ENCODE results near the gene TREH.

The TREH gene

DNA sequence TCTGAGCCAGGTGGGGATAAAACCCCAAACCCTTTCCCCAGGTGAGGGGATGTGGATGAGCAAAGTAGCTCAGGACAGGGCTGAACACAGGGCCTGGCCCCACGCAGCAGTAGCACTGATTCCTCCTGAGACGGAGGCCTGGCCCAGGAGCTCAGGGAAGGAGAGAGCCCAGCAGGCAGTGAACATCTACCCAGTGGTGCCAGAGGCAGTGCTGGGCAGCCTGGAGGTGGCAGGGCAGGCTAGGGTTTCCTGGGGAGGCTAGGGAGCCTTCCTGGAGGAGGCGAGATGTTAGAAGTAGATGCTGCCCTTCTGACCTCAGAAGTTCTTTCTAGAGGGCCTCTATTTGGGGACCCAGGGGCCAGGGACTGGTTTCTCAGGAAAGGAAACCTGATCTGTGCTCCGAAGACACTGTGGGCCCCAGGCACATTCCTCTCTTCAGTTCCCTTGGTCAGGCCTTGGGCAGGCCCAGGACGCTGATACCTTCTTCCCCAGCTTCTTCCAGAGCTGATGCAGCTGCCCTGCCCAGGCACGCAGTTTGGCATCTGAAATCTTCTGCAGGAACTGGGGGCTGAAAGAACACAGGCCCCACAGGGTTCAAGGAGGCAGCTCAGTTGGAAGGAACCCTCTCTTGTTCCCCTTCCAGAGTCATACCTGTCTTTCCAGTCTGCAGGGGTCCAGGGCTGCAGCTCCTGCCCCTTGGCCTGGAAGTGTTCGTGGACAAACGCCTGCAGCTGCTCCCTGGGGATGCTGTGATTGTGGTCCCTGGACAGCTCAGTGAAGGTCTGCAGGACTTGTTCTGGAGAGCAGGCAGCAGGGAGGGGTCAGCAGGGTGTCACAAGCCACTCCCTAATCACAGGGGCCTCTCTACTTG is 16.8 kb downstream of the TREH start:
- no peak for DNase-seq

DNA sequence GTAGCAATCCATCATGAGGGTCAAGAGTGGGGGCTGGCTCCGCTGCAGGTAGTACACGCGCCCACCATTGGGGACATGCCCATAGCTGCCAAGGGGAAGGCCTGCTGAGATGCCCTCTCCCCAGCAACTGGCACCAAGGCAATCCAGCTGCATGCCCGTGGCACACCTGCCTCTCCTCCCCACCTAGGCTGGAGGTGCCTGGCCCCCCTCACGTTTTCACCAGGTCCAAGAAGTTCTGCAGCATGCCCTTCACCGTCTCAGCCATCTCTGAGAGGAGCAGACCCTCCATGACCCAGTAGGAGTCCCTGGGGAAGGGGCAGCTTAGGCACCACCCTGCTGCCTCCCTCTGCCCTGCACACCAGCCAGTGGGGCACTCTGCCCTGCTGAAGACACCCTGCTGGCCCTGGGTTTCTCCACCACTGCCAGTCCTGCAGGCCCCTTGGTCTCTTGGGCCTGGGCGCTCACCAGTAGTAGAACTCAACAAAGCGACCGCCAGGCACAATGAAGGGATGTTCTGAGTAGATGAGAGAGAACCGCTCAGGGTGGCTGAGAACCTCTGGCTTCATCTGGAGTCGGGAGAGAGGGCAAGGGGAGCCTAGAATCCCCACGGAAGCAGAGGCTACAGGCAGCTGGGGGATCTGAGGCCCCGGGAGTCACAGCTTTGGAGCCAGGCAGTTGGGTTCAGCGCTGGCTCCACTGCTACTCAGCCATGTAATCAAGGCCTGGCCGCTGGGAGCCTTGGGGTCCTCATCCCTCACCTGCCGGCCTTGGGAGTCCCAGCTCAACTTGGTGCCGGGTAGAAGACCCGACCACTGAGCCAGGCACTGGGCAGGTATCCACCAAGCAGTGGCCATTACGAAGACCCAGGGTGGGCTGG is 17.8 kb downstream of the TREH start:
- no peak for DNase-seq

DNA sequence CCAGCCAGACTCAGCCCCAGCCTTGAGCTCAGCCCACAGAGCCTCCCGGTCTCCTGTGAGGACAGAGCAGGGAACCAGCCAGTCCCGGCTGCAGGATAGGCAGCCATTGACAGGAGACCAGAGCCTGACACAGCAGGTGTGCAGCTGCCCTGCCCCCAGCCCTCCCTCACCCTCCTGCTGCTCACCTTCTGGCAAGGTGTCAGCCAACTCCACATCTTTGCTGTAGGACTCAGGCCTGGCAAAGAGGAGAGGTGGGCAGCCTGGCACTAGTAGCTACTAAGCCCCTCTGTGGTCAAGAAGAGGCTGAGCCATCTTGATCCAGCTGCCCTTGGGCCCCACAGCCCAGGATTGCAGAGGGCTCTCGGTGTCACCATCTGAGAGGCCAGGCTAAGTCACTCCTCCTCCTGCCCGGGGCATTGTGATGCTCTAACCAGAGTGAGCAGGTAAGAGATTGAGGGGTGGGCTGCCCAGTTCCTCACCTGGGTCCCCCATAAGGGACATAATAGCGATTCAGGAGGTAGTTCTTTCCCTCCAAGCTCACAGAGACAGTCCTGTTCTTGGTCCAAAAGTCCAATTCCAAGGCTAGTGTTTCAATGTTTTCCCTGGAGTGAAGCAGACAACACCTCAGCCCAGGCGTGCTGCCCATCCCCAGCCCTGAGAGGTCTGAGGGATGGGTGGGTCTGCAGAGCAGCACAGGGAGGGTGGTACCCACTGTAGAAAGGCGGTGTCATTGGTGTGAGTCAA is 18.6 kb downstream of the TREH start:
- peak; percentile 56 for DNase-seq

DNA sequence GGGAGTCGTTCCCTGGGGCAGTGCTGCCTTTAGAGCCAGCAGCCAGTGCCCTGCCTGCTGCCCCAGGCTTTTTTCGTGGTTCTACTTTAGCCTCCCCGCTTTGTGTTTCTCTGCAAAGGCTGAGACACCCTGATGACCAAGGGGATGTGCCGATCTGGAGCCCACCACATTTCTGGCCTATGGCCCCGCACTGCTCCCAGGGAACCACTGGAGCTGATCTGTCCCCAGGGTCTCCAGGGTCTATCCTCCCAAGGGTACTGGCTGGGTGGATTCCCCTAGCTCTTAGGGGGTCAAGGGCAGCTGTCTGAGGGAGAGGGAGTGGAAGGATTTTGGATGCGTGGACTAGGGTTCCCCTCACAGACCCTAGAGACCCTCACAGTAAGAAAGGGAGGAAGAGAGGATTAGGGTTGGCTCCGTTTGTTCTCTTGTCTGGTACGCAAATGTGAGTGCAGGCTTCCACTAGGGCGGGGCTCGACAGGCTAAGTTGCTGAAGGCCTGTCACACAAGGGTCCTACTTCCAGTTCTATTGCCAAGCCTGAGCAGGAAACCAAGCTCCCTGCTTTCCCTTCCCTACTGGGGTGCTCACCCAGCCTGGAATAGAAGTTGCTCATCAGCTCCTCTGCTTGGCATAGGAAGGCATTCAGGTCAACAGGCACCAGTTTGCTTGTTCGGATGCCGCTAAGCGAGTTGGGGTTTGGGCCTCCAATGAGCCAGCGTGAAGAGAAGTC is 19.3 kb downstream of the TREH start:
- DNase-seq: no peak

DNA sequence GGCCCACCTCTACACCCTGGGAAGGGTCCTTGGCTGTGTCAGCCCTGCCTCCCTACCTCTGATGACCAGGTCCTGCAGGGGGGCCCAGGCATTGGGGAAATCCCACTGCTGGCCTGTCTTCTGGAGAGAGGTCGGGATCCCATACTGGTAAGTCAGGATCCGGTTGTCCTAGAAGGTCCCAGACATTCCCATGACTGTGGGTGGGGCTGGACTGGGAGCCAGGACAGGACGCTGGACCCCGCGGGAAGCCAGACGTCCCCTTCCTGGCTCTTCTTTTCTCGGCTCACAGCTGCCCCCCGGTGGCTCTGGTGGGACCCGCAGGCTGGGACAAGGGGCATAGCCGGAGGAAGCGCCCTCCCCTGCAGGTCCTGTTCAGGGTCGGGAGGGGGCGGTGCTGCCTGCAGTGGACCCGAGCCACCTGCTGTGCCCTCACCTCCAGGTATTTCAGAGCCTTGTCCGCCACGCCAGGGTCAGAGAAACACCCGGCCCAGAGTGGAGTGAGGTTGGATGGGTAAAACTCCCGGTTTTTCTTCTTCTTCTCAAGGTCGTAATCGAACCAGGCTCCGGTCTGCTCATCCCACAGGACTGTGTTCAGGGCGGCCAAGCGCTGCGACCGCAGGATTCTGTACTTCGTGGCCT is 20.0 kb downstream of the TREH start:
- peak; percentile 88 for DNase-seq

DNA sequence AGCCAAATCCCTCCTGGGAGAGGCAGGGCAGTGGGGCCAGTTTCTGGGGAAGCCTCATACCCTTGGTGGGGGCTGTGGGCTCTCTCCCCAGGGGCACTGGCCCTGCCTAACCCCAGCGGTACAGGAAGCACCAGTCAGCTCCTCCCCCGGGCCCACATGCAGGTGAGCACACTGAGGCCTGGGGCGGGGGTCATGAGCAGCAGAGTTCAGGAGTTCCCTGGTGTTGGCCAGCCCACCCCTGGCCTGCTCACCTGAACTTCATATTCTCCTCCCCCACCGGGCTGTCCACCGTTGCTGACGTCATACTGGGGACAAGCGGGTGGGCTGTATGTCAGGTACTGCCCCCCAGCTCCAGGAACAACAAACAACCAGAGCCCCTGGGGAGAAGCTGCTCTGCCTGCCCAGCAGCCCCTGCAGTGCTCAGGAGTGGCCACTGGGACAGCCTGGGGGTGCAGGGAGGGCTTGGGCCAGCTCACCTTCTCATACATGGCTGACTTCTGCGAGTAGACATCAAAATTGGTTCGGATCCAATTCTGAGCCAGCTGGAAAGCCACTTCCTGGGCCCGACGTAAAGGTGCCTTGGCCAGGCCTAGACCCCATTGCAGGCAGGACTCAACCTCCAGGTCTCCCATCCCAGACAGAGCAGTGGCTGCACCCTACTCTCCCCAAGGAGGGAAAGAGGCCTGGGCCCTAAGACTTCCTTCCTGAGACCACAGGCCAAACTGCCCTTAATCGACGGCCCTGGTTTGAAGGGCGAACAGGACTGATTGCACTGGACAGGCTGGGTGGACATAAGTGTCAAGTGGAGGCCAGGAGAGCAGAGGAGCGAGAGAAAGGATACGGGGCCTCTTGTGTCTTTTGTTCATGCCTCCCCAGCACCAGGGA is 20.8 kb downstream of the TREH start:
- DNase-seq: no peak

DNA sequence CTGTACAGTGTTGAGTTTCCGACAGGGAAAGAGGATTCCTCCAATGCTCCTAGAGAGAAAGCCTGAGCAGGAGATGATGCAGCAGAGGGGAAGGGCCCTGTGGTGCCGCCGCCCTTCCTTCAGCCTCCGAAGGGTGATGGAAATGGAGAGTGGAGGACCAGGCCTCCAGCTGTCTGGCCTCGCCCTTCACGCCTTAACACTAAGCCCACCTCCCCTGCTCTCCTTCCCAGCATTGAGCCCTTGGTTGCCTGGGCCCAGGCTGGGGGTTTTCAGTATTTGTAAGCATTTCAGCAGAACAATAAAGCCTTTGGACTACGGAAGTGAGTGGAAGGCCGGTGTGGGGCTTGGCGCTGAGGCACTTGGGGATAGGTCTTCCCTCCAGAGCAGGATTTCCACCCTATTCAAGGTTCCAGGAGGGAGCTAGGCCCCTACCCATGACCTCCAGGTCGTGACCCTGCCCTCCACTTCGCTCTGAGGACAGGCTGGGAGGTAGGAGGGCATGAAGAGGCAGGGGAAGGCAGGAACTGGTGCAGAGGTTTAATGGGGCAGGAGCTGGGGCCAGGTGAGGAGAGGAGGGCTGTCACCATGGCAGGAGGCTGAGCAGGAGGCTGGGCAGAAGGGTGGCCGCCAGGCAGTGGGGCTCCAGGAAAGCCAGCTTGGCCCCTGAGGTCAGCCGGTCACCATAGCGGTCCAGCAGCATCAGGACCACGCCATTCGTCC is 21.6 kb downstream of the TREH start:
- no peak for DNase-seq

DNA sequence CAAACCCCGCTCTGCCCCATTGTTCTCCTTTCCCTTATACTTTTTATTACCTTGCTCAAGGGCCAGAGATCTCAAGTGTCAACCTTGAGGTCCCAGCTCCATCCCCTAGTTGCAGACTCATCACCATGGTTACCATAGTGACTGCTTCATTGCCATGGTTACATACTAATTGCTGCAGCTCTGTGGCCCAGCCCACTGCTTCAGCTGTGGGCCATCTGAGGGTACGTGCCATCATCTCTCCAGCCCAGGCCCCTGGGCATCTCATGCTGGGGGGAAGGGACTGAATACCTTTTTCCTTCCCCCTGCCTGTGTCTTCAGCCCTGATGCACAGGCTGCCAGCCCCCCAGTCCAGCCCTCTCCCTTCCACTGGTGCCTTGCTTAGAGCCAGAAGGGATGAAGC is 22.2 kb downstream of the TREH start:
- no peak for DNase-seq

DNA sequence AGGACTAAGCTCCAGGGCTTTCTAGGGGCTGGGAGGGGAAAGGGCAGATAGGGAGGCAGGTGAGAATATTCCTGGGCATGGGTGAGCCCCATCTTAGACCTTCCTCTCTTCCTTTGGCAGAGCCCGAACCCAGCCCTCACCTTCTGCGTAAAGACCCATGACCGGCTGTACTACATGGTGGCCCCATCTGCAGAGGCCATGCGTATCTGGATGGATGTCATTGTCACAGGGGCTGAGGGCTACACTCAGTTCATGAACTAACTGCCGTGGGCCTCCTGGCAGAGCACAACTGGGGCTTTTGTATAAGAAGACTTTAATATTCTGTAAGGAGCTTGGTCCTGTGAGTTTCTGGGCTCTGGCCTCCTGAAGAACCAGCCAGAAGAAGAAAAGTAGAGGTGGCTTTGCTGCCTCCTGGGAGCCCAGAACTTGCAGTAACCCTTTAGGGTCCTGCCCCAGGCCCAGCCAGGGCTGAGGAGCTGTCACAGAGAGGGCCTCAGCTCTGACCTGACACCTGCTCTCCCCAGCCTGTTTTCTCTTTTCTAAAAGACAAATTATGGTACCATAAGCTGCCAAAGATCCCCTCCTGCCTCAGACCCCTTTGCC is 22.8 kb downstream of the TREH start:
- DNase-seq: no peak

DNA sequence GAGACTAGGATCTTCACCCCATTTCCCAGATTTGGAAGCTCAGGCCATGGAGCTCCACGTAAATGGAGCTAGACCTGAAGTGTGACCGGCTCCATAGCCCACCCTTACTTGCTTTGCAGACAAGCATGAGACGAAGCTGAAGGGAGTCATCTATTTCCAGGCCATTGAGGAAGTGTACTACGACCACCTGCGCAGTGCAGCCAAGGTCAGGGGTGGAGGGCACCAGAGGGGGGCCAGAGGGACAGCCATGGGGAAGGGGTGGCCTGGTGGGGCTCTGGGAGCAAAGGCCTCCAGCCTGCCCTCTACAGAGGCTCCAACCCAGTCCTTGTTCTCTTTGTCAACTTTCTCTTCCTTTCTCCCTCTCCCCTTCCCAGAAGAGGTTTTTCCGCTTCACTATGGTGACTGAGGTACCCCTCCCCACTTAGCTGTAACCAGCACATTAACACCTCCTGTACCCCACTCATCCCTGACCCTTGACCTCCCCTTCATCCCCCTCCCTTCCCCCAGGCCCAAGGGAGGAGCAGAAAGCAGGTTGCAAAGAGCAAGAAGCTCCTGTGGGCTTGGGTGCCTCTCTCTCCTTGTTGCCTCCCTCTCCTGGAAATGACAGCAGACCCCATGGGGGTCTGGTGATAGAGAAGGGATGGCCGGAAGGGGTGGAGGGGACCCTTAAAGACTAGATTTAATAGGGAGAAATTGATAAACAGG is 23.8 kb downstream of the TREH start:
- no peak for DNase-seq

DNA sequence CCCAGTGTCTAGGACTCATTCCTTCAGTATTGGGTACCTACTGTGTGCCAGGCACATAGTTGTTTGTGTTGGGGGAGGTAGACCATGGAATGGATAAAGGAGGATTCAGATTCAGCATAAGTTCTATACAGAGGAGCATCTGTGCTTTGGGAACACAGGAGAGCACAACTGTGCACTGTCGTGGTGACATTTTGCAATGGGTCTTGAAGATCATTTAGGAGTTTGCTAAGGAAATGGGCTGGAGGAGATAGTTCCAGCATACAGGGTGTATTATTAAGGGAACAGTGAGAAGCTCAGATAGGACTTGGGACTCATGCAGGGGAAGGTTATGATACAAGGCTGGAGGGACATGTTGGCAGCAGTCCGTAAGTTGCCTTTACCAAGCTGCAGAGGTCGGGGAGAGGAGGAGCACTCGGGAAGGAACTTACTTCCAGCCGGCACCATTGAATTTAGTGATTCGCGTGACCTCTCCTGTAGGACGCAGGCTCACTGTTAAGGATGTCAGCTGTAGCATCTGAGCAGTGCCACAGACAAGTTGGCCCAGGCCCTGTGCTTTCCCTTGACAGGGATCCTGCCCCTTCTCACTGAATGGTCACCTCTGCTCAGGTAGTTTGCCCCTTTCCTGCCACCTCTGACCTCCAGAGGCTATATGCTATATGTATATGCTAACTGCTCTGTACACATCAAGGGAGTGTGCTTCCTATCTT is 25.6 kb downstream of the TREH start:
- no peak for DNase-seq

DNA sequence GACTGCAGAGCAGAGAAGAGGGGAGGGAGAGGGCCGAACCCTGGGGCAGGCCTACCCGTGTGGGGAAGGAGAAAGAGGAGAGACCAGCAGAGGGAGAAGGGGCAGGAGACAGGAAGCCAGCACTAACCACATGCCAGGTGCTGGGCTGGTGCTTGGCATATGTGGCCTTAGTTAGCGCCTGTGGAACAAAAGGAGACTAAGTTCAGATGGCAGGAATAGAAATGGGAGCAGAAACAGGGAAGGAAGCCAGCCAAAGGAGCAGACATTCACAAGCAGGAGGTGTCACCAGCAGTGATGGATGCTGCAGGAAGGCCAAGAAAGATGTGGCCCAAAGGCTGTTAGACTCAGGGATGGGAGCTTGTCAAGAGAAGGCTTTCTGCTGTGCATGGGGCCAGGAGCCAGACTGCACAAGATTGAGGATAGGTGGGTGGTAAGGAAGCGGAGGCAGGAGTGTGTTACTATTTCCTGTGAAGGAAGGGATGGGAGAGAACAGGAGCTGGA is 26.7 kb downstream of the TREH start:
- DNase-seq: no peak

DNA sequence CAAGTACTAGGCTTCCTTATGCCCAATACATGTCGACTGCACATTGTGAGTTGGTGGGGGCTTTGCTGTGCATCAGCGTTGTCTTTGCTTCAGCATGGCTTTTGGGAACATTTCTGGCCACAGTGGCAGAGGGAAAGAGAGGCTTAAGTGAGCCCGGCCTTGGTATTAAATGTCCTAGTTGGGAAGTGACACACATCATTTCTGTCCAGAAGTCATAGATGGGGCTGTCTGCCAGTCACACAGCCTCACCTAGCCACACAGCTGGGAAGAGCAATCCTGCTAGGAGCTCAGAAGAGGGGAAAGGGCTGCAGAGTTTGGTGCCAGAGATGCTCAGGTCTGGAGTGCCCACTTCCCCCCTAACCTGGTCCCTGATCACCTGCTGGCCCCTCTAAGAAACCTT is 27.6 kb downstream of the TREH start:
- DNase-seq: no peak

DNA sequence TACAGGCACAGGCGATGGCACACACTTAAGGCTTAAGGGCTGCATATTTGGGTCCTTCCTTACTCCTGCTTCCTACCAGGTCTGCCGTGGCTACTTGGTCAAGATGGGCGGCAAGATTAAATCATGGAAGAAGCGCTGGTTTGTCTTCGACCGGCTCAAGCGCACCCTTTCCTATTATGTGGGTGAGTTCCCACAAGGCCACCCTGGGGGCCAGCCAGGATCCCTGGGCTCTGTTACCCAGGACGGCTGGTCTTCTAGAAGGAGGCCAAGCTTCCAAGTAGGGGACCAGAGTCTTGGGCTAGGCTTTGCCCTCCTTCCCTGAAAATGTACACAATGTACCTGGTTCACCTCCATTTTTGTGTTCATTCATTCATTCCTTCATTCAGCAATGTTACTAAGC is 29.1 kb downstream of the TREH start:
- DNase-seq: no peak

DNA sequence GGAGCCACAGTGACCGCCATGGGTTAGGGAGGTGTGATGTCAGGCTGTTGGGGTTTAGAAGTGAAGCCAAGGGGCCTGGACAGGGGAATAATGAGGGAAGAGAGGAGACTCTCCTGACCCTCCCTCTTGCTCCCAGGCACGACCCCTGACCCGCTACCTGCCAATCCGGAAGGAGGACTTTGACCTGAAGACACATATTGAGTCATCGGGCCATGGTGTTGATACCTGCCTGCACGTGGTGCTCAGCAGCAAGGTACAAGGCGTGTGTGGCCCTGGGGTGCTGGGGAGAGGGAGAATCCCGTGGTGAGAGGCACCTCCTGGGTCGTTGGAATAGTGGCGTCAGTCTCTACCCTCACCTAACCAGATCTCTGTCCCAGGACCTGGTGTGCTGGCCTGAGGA is 29.5 kb downstream of the TREH start:
- DNase-seq: no peak

DNA sequence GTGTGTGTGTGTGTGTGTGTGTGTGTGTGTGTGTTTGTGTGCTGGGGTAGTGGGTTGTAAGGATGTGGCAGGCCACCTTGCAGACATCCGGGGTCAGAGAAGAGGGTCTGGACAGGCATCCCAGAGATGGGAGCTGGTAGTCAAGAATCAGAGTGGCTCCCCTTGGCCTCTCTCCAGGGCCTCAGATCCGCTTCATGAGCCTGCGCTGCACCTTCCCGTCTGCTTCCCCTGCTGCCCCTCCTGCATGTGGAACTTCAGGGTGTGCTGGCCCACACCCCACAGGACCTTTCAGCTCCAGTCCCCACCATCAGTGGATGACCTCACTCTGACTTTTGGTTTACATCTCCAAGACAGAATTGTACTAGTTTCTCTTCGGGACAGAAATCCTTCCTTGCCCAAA is 31.2 kb downstream of the TREH start:
- DNase-seq: no peak

DNA sequence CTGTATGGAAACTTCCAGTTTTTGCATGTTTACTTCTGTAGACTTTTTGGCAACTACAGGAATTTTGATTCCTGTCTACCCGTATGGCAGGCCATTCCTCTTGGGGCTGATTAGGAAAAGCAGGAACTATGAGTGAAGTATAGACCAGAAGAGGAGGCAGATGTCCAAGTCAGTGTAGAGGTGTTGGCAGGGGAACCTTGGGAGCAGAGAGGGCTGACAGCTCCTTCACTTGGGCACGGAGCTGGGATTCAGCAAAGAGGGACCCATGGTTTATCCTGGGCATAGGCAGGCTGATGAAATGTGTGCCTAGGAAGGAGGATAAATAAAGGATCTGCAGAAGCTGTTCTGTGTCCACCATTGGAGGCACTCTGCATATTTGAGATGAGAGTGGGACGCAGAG is 33.1 kb downstream of the TREH start:
- no peak for DNase-seq

DNA sequence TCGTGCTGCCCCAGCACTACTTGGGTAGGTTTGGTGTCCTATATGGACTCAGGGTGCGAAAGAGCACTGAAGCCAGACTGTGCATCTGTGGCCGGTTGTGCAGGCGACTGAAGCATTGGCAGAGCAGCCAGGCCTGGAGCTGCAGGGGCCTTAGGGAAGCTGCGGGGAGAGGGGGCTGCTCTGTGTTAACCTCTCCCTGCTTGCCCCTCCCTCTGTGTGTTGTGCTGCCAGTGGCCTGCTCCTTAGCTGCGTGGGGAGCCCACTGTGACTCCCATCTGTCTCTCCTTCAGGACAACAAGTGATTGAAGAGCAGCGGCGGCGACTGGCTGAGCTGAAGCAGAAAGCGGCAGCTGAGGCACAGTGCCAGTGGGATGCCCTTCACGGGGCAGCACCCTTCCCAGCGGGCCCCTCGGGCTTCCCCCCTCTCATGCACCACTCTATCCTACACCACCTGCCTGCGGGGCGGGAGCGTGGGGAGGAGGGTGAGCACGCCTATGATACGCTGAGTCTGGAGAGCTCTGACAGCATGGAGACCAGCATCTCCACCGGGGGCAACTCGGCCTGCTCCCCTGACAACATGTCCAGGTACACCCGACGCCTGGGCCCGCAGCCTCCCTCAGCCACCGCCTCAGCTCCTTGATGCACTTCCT is 34.3 kb downstream of the TREH start:
- no peak for DNase-seq
